Sigmoid colon (tissue), 7 donors: Measurements from ENCODE around the gene SYNGAP1. TPM values are rescaled to one million over a fixed set of nuclear protein-coding genes. Genes with fewer than 3 reads are reported as not detected.

Experiments
- DNase-seq: peaks from one replicate; pipeline ENCODE4 v3.0.0-alpha.2; 2019
- H3K27ac ChIP-seq, 4 donors: fragments of 200-600 bp; sonication (generic); one replicate each; pipeline ENCODE4 v1.5.1; 2016 to 2019; ENCODE audit warnings: mild to moderate bottlenecking in 1 of 4
- H3K27me3 ChIP-seq, 3 donors: fragments of 200-600 bp; sonication (generic); one replicate each; pipeline ENCODE4 v1.5.1; 2019; ENCODE audit warnings: mild to moderate bottlenecking in 1 of 3
- H3K36me3 ChIP-seq, 4 donors: fragments of 200-600 bp; sonication (generic); one replicate each; pipeline ENCODE4 v1.5.1; 2016 to 2019
- H3K4me1 ChIP-seq, 4 donors: fragments of 200-600 bp; sonication (generic); one replicate each; pipeline ENCODE4 v1.5.1; 2017 to 2019
- H3K4me3 ChIP-seq, 4 donors: fragments of 200-600 bp; sonication (generic); one replicate each; pipeline ENCODE4 v1.5.1; 2017 to 2019; ENCODE audit warnings: mild to moderate bottlenecking in 2 of 4, moderate library complexity in 1 of 4
- H3K9me3 ChIP-seq, 4 donors: fragments of 200-600 bp in 3 of 4; sonication (generic) in 3 of 4; one replicate each; pipeline versions ENCODE4 v1.5.1 to v1.6.1; 2013 to 2019
- CTCF ChIP-seq, 4 experiments: fragments of 450-650 bp in 3 of 4; fragments of 200-600 bp in 1 of 4; IDR thresholded peaks; one replicate each; pipeline ENCODE4 v1.5.1; 2016 to 2019; ENCODE audit warnings: antibody characterized with exemption in 4 of 4, mild to moderate bottlenecking in 3 of 4, moderate library complexity in 2 of 4
- EP300 ChIP-seq, 4 donors: sonication (generic); formaldehyde crosslinking; IDR thresholded peaks; one replicate each; pipeline ENCODE4 v1.6.1; 2017; ENCODE audit warnings: antibody characterized with exemption in 4 of 4
- POLR2A ChIP-seq, 2 donors: fragments of 450-650 bp; IDR thresholded peaks; one replicate each; pipeline ENCODE4 v1.6.1; 2016; ENCODE audit warnings: antibody characterized with exemption in 2 of 2, mild to moderate bottlenecking in 2 of 2, moderate library complexity in 2 of 2
- POLR2AphosphoS5 ChIP-seq, 4 donors: sonication (generic); formaldehyde crosslinking; IDR thresholded peaks; one replicate each; pipeline ENCODE4 v1.6.1; 2017; ENCODE audit warnings: antibody characterized with exemption in 4 of 4
- WGBS, 2 donors: extraction: QIAGEN DNeasy Blood & Tissue Kit; methylation state at CpG; one replicate each; pipeline ENCODE4 v1.1.7; 2013; 5-methylcytosine and 5-hydroxymethylcytosine counted together
- intact Hi-C: fragments of 100-400 bp; cut with DNase I; formaldehyde crosslinking; loops from one replicate; pipeline ENCODE4 v1.15.1; 2023
- polyA plus RNA-seq, 3 donors: library from polyadenylated mRNA; stranded (reverse); fragments of 200-250 nt; gene quantifications; one replicate each; pipeline ENCODE4 v1.2.3, GENCODE V29; 2013
- total RNA-seq, 4 donors: library from RNA; depleted of rRNA; stranded (reverse); fragments of >200 nt; gene quantifications; one replicate each; pipeline ENCODE4 v1.1.0, GENCODE V29; 2016
- donor health status: healthy with polysubstance abuse.
- donor health status: Bipolar disorder and iron deficiency.
- donor health status: healthy.

Gene SYNGAP1
- total and polyA plus RNA-seq, 7 donors = 0.92 to 24.6 (median 9.9) TPM

DNA sequence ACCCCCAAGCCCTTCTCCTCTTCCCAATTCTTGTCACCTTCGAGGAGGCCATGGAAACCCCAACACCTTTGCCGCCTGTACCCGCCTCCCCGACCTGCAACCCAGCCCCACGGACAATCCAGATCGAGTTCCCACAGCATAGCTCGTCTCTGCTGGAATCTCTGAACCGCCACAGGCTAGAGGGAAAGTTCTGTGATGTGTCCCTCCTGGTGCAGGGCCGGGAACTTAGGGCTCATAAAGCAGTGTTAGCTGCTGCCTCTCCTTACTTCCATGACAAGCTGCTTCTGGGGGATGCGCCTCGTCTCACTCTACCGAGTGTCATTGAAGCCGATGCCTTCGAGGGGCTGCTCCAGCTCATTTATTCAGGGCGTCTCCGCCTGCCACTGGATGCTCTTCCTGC lies 35.2 kb downstream of the SYNGAP1 start:
- TF ChIP-seq CTCF (IDR thresholded peaks at IDR 0.05) = no peak
- no peak for TF ChIP-seq POLR2AphosphoS5 (IDR thresholded peaks at IDR 0.05)
- TF ChIP-seq POLR2A (IDR thresholded peaks at IDR 0.05) = no peak
- TF ChIP-seq EP300 (IDR thresholded peaks at IDR 0.05) = no peak
- Histone ChIP-seq H3K27me3 (no peaks in the 10 kb centered on the region), H3K27ac (peak overlapping the region in 3 of 4 donors; percentile 81 to 88 (median 85)), H3K4me1 (peaks cover 0 to 30% (median 20%) of the 10 kb centered on the region in 4 donors), H3K36me3 (peaks cover 0 to 17% (median 2%) of the 10 kb centered on the region in 4 donors), H3K4me3 (peak overlapping the region; percentile 71 to 90 (median 76)), H3K9me3 (no peaks in the 10 kb centered on the region)
- intact Hi-C loops = loop anchor here (2.0 kb wide), 1 partner anchor 64 kb away; the partner anchor contains the start of gene KIFC1
- DNase-seq = no peak
- 43 to 51% methylated on average over 16 of the region's 16 CpGs for WGBS, 2 donors

- 97 to 98% methylated on average over 12 of the region's 12 CpGs for WGBS, 2 donors
- H3K4me3 ChIP-seq = no peak overlapping the region
- no peak for TF ChIP-seq POLR2AphosphoS5 (IDR thresholded peaks at IDR 0.05)
- no peaks in the 10 kb centered on the region for H3K27me3 ChIP-seq
- intact Hi-C loops = no loop called here
- H3K4me1 ChIP-seq = peaks cover 0 to 30% (median 20%) of the 10 kb centered on the region in 4 donors
- no peak overlapping the region for H3K27ac ChIP-seq
- H3K36me3 ChIP-seq = peaks cover 0 to 17% (median 2%) of the 10 kb centered on the region in 4 donors
- no peak for DNase-seq
- H3K9me3 ChIP-seq = no peaks in the 10 kb centered on the region
Measured at GRCh38 chr6:33456156-33456555, 36.3 kb downstream of the SYNGAP1 start.

DNA sequence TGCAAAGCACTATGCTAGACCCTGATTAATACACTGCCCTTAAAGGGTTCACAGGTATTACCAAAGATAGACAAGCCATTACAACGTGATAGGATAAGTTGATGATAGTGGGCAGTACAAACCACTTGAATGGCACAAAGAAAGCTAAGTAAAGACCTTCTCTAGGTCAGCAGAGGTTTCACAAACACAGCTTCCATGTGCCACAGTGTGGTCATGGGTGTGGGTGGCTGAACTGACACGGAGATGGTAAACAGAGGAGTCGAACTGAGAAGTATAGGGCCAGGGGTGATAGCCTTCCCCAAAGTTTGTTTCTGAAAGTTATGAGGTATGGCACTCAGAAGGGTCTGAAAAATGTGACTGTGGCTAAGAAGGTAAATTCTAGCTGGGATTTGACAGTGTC lies 38.8 kb downstream of the SYNGAP1 start:
- Histone ChIP-seq H3K27ac (no peak overlapping the region), H3K4me3 (no peak overlapping the region), H3K4me1 (peaks cover 0 to 16% (median 9%) of the 10 kb centered on the region in 4 donors), H3K9me3 (no peaks in the 10 kb centered on the region), H3K27me3 (no peaks in the 10 kb centered on the region), H3K36me3 (peaks cover 0 to 17% (median 2%) of the 10 kb centered on the region in 4 donors)
- intact Hi-C loops = no loop called here
- no peak for TF ChIP-seq POLR2AphosphoS5 (IDR thresholded peaks at IDR 0.05)
- no peak for TF ChIP-seq POLR2A (IDR thresholded peaks at IDR 0.05)
- no peak for TF ChIP-seq EP300 (IDR thresholded peaks at IDR 0.05)
- no peak for TF ChIP-seq CTCF (IDR thresholded peaks at IDR 0.05)
- WGBS, 2 donors = 67 to 78% methylated on average over 3 of the region's 3 CpGs
- no peak for DNase-seq

GRCh38 chr6:33459226-33459625 lies 39.4 kb downstream of the SYNGAP1 start:
- intact Hi-C loops = no loop called here
- 95 to 100% methylated on average over 2 of the region's 2 CpGs for WGBS, 2 donors
- Histone ChIP-seq H3K27me3 (no peaks in the 10 kb centered on the region), H3K4me1 (peaks cover 0 to 12% (median 8%) of the 10 kb centered on the region in 4 donors), H3K36me3 (peaks cover 0 to 17% (median 2%) of the 10 kb centered on the region in 4 donors), H3K4me3 (no peak overlapping the region), H3K27ac (no peak overlapping the region), H3K9me3 (no peaks in the 10 kb centered on the region)
- DNase-seq = no peak
- TF ChIP-seq EP300 (IDR thresholded peaks at IDR 0.05) (no peak), POLR2AphosphoS5 (IDR thresholded peaks at IDR 0.05) (no peak), POLR2A (IDR thresholded peaks at IDR 0.05) (no peak), CTCF (IDR thresholded peaks at IDR 0.05) (no peak)

DNA sequence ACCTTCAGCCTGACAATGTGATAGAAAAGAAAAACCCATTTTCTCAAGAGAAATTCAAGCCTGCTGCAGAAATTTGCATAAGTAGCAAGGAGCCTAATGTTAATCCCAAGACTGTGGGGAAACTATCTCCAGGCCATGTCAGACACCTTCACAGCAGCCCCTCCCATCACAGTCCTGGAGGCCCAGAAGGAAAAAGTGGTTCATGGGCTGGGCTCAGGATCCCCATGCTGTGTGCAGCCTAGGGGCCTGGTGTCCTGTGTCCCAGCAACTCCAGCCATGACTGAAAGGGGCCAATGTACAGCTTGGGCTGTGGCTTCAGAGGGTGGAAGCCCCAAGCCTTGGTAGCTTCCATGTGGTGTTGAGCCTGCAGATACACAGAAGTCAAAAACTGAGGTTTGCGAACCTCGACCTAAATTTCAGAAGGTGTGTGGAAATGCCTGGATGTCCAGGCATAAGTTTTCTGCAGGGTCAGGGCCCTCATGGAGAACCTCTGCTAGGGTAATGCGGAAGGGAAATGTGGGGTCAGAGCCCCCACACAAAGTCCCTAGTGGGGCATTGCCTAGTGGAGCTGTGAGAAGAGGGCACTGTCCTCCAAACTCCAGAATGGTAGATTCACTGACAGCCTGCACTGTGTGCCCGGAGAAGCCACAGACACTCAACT lies 46.3 kb downstream of the SYNGAP1 start:
- 94 to 95% methylated on average over 4 of the region's 4 CpGs for WGBS, 2 donors
- no peaks in the 10 kb centered on the region for H3K27me3 ChIP-seq
- no peak overlapping the region for H3K27ac ChIP-seq
- H3K36me3 ChIP-seq = no peaks in the 10 kb centered on the region
- no peak for TF ChIP-seq CTCF (IDR thresholded peaks at IDR 0.05)
- no peaks in the 10 kb centered on the region for H3K4me1 ChIP-seq
- no peak for DNase-seq
- intact Hi-C loops = no loop called here
- H3K9me3 ChIP-seq = no peaks in the 10 kb centered on the region
- no peak overlapping the region for H3K4me3 ChIP-seq
